Lung microvascular endothelial cell (primary cell): ENCODE measurements around the gene GCNT4. TPM values are rescaled to one million over a fixed set of nuclear protein-coding genes. Genes with fewer than 3 reads are reported as not detected.
"Not testable (repeated sequence)": the region's sequence is repeated elsewhere in the genome, so short reads cannot be mapped to it uniquely, and the experiment has no call there.

Source experiments
- DNase-seq, 2 donors: peaks; one replicate each; pipeline versions ENCODE4 v3.0.0 to v3.0.0-alpha.2; 2010; ENCODE audit warnings: low read depth in 2 of 2
- total RNA-seq: library from RNA; depleted of rRNA; stranded (reverse); fragments of >200 nt; gene quantifications from 2 replicates; pipeline ENCODE4 v1.2.1, GENCODE V29; 2014

Gene GCNT4
- total RNA-seq, result under 0.01 TPM in 2 replicates

GRCh38 chr5:75052192-75053053 lies at the start of gene GCNT4:
Gene GCNT4 (minus strand): TSS chr5:75052558. CDS start chr5:75030037, 22,521 bp downstream.
- peak; percentile 28 to 42 for DNase-seq

GRCh38 chr5:75095956-75096355 lies 43.6 kb upstream of the GCNT4 start:
- DNase-seq, result not testable (repeated sequence)

- no peak for DNase-seq
These were observed 39.2 kb upstream of the GCNT4 start for GRCh38 chr5:75091597-75091996.

GRCh38 chr5:75089662-75090061 lies 37.3 kb upstream of the GCNT4 start:
- DNase-seq, result no peak

- DNase-seq, result no peak
These were observed 36.8 kb upstream of the GCNT4 start for GRCh38 chr5:75089137-75089536.

GRCh38 chr5:75088648-75089047 lies 36.3 kb upstream of the GCNT4 start:
- no peak for DNase-seq

GRCh38 chr5:75081510-75081909 lies 29.2 kb upstream of the GCNT4 start:
- DNase-seq, result no peak

- not testable (repeated sequence) for DNase-seq
These were observed 27.0 kb upstream of the GCNT4 start for GRCh38 chr5:75079346-75079745.

GRCh38 chr5:75078027-75078426 lies 25.7 kb upstream of the GCNT4 start:
- no peak for DNase-seq

GRCh38 chr5:75072061-75072460 lies 19.7 kb upstream of the GCNT4 start:
- DNase-seq, result no peak

- no peak for DNase-seq
These were observed 18.7 kb upstream of the GCNT4 start for GRCh38 chr5:75071100-75071499.

- DNase-seq, result no peak
These were observed 15.1 kb upstream of the GCNT4 start for GRCh38 chr5:75067434-75067833.

- DNase-seq, result no peak
These were observed 10.7 kb upstream of the GCNT4 start for GRCh38 chr5:75062925-75063531.

- DNase-seq, result no peak
These were observed 7.7 kb upstream of the GCNT4 start for GRCh38 chr5:75059912-75060545.

- no peak for DNase-seq
These were observed 6.7 kb upstream of the GCNT4 start for GRCh38 chr5:75058986-75059535.

GRCh38 chr5:75057561-75057960 lies 5.2 kb upstream of the GCNT4 start:
- DNase-seq, result peak; percentile 10 to 35

GRCh38 chr5:75055727-75056144 lies 3.4 kb upstream of the GCNT4 start:
- no peak for DNase-seq

- peak; percentile 37 to 39 for DNase-seq
These were observed 2.0 kb upstream of the GCNT4 start for GRCh38 chr5:75054134-75054930.

GRCh38 chr5:75053304-75054133 lies 1.2 kb upstream of the GCNT4 start:
- DNase-seq, result peak; percentile 63 to 64

- DNase-seq, result no peak
These were observed 621 bp upstream of the GCNT4 start for GRCh38 chr5:75053054-75053303.
